Activated CD8-positive, alpha-beta T cell treated with anti-CD3 and anti-CD28 coated beads for 36 hours (primary cell): Measurements from ENCODE around the gene PRKN. TPM values are rescaled to one million over a fixed set of nuclear protein-coding genes. Genes with fewer than 3 reads are reported as not detected.

Experiments used
- ATAC-seq: fragments of 200-7000 bp; cut with Tn5 transposase; one replicate; pipeline ENCODE4 v1.10.0; 2021; ENCODE audit warnings: mild to moderate bottlenecking, moderate library complexity
- CTCF ChIA-PET: fragments of 350-600 bp; sonication (Branson Sonifier 250); formaldehyde crosslinking; loops from one replicate; lab custom pipeline; 2021; ENCODE audit warnings: antibody characterized with exemption; lab: Charles Lee
- POLR2A ChIA-PET: fragments of 350-600 bp; sonication (Branson Sonifier 250); formaldehyde crosslinking; loops from one replicate; lab custom pipeline; 2021; ENCODE audit warnings: antibody characterized with exemption; lab: Charles Lee
- DNase-seq: peaks from one replicate; pipeline ENCODE4 v3.0.0-alpha.2; 2020
- H3K27ac Mint-ChIP-seq: one replicate; pipeline ENCODE4 v1.8.0; 2021; ENCODE audit warnings: mild to moderate bottlenecking, mixed read lengths
- H3K27me3 Mint-ChIP-seq: one replicate; pipeline ENCODE4 v1.8.0; 2021; ENCODE audit warnings: mixed read lengths
- H3K36me3 Mint-ChIP-seq: one replicate; pipeline ENCODE4 v1.8.0; 2021; ENCODE audit warnings: low read depth, mixed read lengths
- H3K4me1 Mint-ChIP-seq: one replicate; pipeline ENCODE4 v1.8.0; 2021; ENCODE audit warnings: low read depth, mixed read lengths
- H3K4me3 Mint-ChIP-seq: one replicate; pipeline ENCODE4 v1.8.0; 2021; ENCODE audit warnings: mild to moderate bottlenecking, moderate library complexity, mixed read lengths
- H3K9me3 Mint-ChIP-seq: one replicate; pipeline ENCODE4 v1.8.0; 2021; ENCODE audit warnings: mixed read lengths
- intact Hi-C: fragments of 100-400 bp; cut with micrococcal nuclease; formaldehyde crosslinking; loops from one replicate; pipeline ENCODE4 v1.10.0; 2022
- total RNA-seq, 2 experiments: library from RNA; stranded (reverse); gene quantifications; one replicate each; pipeline ENCODE4 v1.2.3, GENCODE V29; 2021
- TF ChIP-seq, protein P1 (sequence below): fragments of 200-600 bp; IDR thresholded peaks from one replicate; pipeline ENCODE4 v1.8.0; 2022; ENCODE audit warnings: antibody characterized with exemption, mild to moderate bottlenecking

The PRKN gene
- total RNA-seq, 2 experiments from 2014 or later = 1.2 to 1.4 TPM

- H3K27ac Mint-ChIP-seq = no peak overlapping the region
- intact Hi-C loops = no loop called here
These were observed 602.7 kb downstream of the PRKN start for GRCh38 chr6:162124710-162125435.

DNA sequence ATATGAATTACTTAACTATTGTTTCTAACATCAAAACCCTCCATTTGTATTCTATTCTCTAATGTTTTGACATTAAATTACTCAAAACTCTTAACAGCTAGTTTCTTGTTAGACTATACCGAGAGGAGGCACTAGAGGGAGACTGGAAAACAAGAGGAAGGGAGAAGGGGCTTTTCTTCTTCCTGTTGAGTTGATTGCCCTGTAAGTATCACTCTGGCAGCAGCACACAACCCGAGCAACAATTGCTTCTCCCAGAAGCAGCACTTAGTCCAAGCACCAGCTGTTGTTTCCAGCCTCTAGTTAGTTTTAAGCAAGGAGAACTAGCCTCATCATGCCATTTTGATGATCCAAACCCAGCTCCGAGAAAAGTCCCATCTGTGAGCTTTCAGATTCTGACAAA, 603.8 kb downstream of the PRKN start:
- Mint-ChIP-seq H3K9me3 (peaks cover 10% of the 10 kb centered on the region), H3K27ac (no peak overlapping the region), H3K4me3 (no peak overlapping the region), H3K36me3 (no peaks in the 10 kb centered on the region), H3K4me1 (no peaks in the 10 kb centered on the region), H3K27me3 (no peaks in the 10 kb centered on the region)
- ChIA-PET POLR2A (no interaction called here), CTCF (interaction anchor here (1.2 kb wide), 1 partner anchor 46 kb away, joined by 3 read pairs; no protein-coding TSS in a partner anchor)
- DNase-seq (no peak), ATAC-seq (no peak)
- intact Hi-C loops = no loop called here
- TF ChIP-seq, protein P1, sequence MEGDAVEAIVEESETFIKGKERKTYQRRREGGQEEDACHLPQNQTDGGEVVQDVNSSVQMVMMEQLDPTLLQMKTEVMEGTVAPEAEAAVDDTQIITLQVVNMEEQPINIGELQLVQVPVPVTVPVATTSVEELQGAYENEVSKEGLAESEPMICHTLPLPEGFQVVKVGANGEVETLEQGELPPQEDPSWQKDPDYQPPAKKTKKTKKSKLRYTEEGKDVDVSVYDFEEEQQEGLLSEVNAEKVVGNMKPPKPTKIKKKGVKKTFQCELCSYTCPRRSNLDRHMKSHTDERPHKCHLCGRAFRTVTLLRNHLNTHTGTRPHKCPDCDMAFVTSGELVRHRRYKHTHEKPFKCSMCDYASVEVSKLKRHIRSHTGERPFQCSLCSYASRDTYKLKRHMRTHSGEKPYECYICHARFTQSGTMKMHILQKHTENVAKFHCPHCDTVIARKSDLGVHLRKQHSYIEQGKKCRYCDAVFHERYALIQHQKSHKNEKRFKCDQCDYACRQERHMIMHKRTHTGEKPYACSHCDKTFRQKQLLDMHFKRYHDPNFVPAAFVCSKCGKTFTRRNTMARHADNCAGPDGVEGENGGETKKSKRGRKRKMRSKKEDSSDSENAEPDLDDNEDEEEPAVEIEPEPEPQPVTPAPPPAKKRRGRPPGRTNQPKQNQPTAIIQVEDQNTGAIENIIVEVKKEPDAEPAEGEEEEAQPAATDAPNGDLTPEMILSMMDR = no peak

More at GRCh38 chr6:162124710-162125435, 602.7 kb downstream of the PRKN start:
- TF ChIP-seq, protein P1 = no peak
- H3K27me3 Mint-ChIP-seq = no peaks in the 10 kb centered on the region
- H3K36me3 Mint-ChIP-seq = no peaks in the 10 kb centered on the region
- no peak overlapping the region for H3K4me3 Mint-ChIP-seq
- ATAC-seq (no peak), DNase-seq (no peak)
- CTCF ChIA-PET = interaction anchor here (1.2 kb wide), 1 partner anchor 47 kb away, joined by 3 read pairs; no protein-coding TSS in a partner anchor
- H3K9me3 Mint-ChIP-seq = peaks cover 10% of the 10 kb centered on the region
- no peaks in the 10 kb centered on the region for H3K4me1 Mint-ChIP-seq
- POLR2A ChIA-PET = no interaction called here

DNA sequence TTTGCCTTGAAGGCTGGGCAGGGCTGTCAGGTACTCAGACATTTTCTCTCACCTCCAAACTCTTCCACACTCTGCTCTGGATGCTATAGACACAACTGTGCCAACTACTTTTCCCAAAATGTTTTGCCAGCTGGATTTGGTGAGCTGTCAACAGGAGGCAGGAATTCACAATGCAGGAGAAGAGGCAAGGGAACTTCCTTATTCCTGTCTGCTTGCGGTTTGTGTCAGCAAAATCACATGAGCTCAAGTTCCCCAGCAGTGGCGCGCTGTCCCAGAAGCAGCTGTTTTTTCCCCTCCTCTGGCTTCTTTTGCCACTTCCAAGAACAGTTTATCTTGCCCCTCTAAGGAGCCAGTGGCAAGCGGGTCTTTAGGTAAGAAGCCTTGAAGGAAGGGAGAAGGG, 608.2 kb downstream of the PRKN start:
- intact Hi-C loops = no loop called here
- DNase-seq (no peak), ATAC-seq (no peak)
- no peaks in the 10 kb centered on the region for H3K4me1 Mint-ChIP-seq
- H3K27me3 Mint-ChIP-seq = no peaks in the 10 kb centered on the region
- H3K9me3 Mint-ChIP-seq = no peaks in the 10 kb centered on the region
- no peaks in the 10 kb centered on the region for H3K36me3 Mint-ChIP-seq
- TF ChIP-seq, protein P1 = no peak
- POLR2A ChIA-PET = no interaction called here
- H3K4me3 Mint-ChIP-seq = no peak overlapping the region
- no peak overlapping the region for H3K27ac Mint-ChIP-seq
- CTCF ChIA-PET = no interaction called here

DNA sequence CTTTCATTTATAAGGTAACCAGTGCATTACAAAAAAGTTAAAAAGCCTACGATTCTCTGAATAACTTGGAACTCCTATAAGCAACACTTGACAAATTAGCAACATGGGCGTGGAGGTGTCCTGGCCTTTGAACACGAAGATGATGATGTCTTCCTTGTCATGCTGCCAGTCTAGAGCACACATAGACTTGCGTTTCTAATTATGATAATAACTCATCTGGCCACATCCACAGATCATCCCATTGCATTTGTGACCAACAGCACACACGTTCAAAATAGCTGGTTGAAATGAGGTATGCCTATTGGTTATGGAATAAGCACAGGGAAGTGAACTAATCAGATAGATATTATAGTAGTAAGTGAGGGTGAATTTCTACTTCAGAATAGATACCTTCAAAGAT, 608.9 kb downstream of the PRKN start:
- H3K4me3 Mint-ChIP-seq = no peak overlapping the region
- ChIA-PET CTCF (no interaction called here), POLR2A (no interaction called here)
- H3K36me3 Mint-ChIP-seq = no peaks in the 10 kb centered on the region
- no peak for ATAC-seq
- H3K27me3 Mint-ChIP-seq = no peaks in the 10 kb centered on the region
- no peaks in the 10 kb centered on the region for H3K4me1 Mint-ChIP-seq
- TF ChIP-seq, protein P1 = no peak
- intact Hi-C loops = no loop called here
- no peaks in the 10 kb centered on the region for H3K9me3 Mint-ChIP-seq
- no peak overlapping the region for H3K27ac Mint-ChIP-seq
- DNase-seq = no peak

DNA sequence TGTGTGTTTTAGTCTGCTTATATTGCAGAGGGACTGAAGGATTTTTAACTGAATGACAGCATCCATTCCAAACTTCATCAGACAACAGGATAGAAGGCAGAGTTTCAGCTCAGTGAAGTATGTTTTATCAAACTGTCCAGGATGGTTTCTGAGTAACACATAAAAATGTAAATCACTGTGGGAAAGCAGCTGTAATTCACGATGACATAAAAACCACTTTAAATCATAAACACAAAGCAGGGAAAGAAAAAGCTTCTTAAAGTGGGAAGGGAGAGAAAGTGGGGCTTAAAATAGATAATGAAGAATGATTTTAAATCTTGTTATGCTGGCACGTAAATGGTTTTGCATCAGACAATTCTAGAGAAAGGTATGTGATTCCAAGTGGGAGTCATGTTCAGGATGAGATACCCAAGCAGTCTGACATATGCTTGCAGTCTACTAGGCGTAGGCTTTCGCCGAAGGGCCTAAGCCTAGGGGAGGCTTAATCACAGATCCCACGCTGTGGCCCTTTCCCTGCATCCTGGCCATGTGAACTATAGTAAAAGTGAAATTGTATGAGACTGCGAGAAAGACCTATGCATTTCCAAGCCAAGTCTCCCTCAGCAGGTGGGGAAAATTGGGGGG, 610.6 kb downstream of the PRKN start:
- H3K4me1 Mint-ChIP-seq = no peaks in the 10 kb centered on the region
- intact Hi-C loops = no loop called here
- no peak for DNase-seq
- ChIA-PET CTCF (no interaction called here), POLR2A (no interaction called here)
- H3K4me3 Mint-ChIP-seq = no peak overlapping the region
- TF ChIP-seq, protein P1 = no peak
- no peak for ATAC-seq
- no peak overlapping the region for H3K27ac Mint-ChIP-seq
- H3K27me3 Mint-ChIP-seq = no peaks in the 10 kb centered on the region
- peaks cover 2% of the 10 kb centered on the region for H3K9me3 Mint-ChIP-seq
- H3K36me3 Mint-ChIP-seq = peaks cover 1% of the 10 kb centered on the region
